Right forelimb (tissue), 1 donor: ENCODE results near the gene KLHL9.
"Not testable (repeated sequence)": the region's sequence is repeated elsewhere in the genome, so short reads cannot be mapped to it uniquely, and the experiment has no call there.

Experiments
- DNase-seq: peaks from one replicate; pipeline ENCODE4 v3.0.0-alpha.2; 2018

KLHL9 gene, protein sequence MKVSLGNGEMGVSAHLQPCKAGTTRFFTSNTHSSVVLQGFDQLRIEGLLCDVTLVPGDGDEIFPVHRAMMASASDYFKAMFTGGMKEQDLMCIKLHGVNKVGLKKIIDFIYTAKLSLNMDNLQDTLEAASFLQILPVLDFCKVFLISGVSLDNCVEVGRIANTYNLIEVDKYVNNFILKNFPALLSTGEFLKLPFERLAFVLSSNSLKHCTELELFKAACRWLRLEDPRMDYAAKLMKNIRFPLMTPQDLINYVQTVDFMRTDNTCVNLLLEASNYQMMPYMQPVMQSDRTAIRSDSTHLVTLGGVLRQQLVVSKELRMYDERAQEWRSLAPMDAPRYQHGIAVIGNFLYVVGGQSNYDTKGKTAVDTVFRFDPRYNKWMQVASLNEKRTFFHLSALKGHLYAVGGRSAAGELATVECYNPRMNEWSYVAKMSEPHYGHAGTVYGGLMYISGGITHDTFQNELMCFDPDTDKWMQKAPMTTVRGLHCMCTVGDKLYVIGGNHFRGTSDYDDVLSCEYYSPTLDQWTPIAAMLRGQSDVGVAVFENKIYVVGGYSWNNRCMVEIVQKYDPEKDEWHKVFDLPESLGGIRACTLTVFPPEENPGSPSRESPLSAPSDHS

GRCh38 chr9:21334701-21335632, at the start of gene KLHL9:
Gene KLHL9 (minus strand): TSS chr9:21335404. CDS start chr9:21334859, 545 bp downstream.
- peak; percentile 96 for DNase-seq

DNA sequence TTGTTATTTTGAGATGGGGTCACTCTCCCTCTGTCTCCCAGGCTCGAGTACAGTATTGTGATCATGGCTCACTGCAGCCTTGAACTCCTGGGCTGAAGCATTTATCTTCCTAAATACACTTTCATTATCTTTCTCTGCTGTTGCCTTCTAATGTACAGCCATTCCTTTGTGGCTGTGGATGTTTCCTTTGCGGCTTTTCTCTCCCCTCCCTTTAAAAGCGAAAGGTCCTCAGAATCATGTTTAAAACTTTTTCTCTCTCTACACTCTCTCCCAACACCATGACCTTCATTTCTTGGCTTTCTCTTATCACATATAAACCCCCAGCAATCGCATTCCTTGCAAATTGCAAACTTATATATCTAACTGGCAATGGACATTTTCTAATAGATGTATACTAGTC, 48.4 kb upstream of the KLHL9 start:
- no peak for DNase-seq

GRCh38 chr9:21381448-21382339, 46.5 kb upstream of the KLHL9 start:
- no peak for DNase-seq

DNA sequence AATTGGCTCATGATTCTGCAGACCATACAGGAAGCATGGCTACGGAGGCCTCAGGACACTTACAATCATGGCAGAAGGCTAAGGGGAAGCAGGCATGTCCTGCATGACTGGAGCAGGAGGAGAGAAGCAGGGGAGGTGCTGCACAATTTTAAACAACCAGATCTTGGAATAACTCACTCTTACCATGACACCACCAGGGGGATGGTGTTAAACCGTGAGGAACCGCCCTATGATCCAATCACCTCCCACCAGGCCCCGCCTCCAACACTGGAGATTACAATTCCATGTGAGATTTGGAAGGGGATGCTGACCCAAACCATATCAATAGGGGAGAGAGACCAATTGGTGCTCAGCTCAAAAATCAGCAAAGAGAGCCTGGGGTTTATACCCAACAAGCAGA, 36.3 kb upstream of the KLHL9 start:
- DNase-seq: not testable (repeated sequence)

GRCh38 chr9:21367957-21368356, 32.8 kb upstream of the KLHL9 start, which contains the start of gene IFNA13:
Gene IFNA13 (minus strand): TSS chr9:21368057. CDS start chr9:21368010, 47 bp downstream.
- DNase-seq: no peak

DNA sequence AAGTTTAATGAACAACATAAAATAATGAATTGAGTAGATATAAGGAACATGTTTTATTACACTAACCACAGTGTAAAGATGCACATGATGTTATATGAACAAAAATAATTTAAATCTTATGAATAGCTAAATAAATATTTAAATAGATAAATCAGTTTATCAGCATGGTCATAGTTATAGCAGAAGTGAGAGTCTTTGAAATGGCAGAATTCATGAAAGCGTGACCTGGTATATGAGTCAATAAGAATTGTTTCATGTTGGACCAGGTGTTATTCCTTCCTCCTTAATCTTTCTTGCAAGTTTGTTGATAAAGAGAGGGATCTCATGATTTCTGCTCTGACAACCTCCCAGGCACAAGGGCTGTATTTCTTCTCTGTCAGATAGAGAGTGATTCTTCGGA, 32.0 kb upstream of the KLHL9 start:
- DNase-seq: not testable (repeated sequence)

GRCh38 chr9:21362287-21362686, 27.1 kb upstream of the KLHL9 start:
- DNase-seq: no peak

DNA sequence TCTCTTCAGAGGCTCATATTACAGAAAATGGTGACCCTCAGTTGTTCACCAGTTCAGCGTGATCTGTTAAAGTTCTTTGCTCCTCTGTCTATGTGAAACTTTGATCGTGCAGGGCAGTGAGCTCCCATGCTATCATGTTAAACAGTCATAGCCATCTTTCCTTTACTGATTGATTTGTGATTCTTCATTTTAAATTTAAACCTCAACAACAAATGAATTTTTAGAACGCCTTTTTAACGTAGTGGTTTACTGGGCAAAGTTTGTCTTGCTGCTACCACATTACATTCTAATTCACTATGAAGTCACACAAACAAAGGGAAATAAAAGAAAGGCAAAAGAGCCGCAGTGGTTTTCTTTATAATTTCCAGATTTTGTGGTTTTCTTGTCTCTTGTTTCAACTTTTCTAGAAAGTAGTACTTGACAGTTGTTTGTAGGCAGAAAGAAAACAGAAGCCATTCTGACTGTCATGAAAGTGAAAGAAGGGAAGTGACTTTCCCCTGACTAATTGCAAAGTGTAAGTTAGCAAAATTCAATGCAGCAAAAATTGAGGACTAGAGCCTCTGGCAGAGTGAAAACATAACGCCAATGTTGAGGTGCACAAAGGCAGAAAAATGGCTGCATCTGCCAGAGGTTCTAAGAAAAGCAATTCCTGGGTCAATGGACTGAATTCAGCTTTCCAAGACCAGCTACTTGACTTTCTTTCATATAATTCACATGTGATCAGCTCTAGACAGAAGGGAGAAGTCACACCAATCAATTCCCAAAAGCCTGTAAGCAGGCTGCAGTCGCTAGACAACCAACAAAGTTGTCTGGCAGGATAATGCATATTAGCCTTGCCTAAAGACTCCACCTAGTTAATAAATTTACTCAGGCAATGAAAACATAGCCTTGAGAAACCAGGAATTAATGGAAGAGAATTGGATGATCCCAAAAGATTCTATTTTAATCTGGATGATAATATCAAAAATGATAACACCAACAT, 22.6 kb upstream of the KLHL9 start:
- no peak for DNase-seq

GRCh38 chr9:21350787-21351186, 15.6 kb upstream of the KLHL9 start, which contains the start of gene IFNA6:
Gene IFNA6 (minus strand): TSS chr9:21350887. CDS start chr9:21350887, 0 bp downstream.
- DNase-seq: no peak

GRCh38 chr9:21348430-21348970, 13.3 kb upstream of the KLHL9 start:
- no peak for DNase-seq

DNA sequence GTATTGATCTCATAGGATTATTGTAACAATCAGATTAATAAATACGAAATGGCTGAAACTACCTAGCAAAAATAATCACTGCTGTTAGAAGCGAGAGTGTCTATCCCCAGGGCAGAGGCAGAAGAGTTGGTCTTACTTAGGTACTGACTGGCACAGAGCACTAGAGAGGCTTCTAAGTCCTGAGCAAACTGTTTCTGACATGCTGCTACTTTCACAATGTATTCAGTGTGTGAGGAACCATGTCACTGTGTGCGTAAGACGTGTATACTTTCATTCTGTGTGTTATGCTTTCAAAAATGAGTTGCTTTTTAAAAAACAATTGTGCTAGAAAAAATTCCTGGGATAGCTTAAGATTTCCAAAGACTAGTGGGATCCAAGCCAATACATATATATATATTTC, 5.5 kb upstream of the KLHL9 start:
- DNase-seq: no peak

GRCh38 chr9:21336457-21336856, 1.3 kb upstream of the KLHL9 start:
- DNase-seq: no peak

- no peak for DNase-seq
Observed at GRCh38 chr9:21333226-21333625, 2.0 kb downstream of the KLHL9 start.

GRCh38 chr9:21331676-21332402, 3.4 kb downstream of the KLHL9 start:
- no peak for DNase-seq

- no peak for DNase-seq
Observed at GRCh38 chr9:21326526-21327139, 8.6 kb downstream of the KLHL9 start.

DNA sequence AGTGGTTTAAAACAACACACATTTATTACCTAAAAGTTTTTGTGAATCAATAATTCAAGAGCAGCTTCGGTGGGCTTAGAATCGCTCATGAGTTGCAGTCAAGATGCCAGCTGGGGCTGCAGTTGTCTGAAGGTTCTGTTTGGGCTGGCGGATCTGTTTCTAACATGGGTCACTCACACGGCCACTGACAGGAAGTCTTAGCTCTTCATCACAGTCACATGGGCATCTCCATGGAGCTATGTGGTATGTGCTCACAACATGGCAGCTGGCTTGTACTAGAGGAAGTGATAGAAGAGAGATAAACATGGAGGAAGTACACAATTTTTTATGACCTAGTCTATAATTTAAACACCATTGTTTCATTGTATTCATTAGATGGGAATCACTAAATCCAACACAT, 11.2 kb downstream of the KLHL9 start:
- DNase-seq: no peak

GRCh38 chr9:21322911-21323461, 12.2 kb downstream of the KLHL9 start:
- no peak for DNase-seq

DNA sequence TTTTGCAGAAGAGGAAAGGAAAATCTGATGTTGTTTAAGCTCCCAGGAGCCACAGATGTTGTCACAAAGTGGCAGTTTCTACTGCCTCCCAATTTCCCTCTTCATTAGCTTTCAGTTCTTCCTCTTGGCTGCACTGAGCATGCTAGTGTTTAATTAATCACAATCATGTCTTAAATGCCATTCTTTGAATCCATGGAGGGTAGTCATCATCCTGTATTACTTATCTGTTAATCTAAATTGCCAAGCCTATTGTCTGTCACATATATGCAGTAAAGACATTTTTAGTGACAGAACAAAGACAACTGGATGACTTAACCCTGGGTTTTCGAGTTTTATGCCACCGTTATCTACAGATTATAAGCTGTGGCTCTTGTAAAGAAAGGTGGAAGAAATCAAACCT, 14.7 kb downstream of the KLHL9 start:
- no peak for DNase-seq
